ENCODE data around the gene GALNS.
"Not testable (repeated sequence)": the region's sequence is repeated elsewhere in the genome, so short reads cannot be mapped to it uniquely, and the experiment has no call there.

GALNS gene

DNA sequence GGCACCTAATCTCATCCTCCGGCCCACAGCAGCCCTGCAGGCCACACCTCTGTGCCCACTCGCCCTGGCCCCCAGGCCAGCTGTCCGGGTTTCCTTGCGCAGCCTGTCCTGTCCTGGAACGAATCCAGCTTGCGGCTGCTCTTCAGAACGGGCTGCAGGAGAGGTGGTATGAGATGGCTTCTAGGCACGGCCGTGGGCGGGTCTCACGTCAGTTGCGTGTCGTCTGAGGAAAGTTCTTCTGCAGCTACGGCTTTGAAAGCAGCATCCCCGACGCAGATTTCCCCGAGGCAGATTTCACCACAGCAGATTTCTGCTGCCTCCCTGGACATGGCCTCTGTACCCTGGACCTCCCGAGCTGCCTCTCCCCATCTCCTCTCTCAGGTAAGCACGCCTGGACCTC, 18.2 kb downstream of the GALNS start:
- no peak for DNase-seq (ENCODE audit: low read depth)

GRCh38 chr16:88837806-88838205, 18.9 kb downstream of the GALNS start:
- DNase-seq (ENCODE audit: low read depth) = no peak

DNA sequence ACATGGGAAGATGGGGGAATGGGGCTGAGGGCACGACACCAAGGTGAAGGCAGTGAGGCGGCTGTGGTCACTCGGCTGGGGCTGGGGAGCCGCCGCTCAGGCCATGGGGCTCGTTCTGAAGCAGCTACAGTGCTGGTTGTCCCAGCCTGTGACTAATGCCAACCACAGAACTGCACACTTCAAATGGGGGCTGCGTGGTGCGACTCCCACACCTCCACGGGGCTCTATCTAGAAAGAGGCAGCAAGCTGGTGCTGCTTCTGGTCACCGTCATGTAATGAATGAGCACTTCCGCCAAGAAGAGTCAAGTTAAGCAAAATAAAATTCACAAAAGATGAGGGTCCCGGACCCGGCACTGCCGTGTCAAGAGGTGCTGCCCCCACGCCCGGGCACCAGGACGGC, 20.0 kb downstream of the GALNS start:
- no peak for DNase-seq (ENCODE audit: low read depth)

GRCh38 chr16:88835818-88836217, 20.9 kb downstream of the GALNS start:
- DNase-seq (ENCODE audit: low read depth) = no peak

DNA sequence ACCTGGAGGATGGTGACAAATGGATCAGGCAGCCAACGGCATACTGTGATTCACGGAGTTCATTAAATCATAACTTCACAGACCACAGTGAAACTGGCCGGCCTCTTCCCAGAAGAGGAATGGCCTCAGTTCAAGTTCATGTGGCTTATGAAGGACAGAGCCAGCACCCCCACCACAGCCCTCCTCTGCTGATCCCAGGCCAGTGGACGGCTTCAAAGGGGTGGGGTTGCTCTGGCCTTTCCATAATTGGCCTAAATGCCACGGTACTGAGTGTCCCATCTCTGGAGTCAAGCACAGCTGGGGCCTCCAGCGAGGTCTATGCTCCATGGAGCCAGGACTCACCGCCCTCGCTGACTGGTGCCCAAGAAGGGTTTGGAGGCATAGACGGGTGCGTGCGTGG, 21.4 kb downstream of the GALNS start:
- no peak for DNase-seq (ENCODE audit: low read depth)

DNA sequence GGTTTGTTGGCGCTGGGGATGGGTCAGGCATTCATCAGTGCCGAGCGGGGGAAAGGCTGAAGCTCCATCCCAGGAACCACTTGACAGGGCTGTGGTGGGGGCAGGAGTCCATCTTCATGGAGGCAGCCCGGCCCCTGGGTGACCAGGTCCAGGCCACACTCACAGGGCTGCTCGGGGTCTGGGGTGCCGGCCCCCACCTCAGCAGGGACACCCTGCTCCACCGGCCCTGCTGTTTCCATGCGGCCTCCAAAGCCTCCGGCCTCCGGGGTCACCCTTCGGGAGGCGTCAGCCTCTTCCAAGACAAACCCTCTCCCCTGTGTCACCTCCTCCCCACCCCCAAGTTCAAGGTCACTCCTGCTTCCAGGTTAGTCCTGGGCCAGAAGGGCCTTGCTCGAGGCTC, 22.1 kb downstream of the GALNS start:
- DNase-seq (ENCODE audit: low read depth) = no peak

DNA sequence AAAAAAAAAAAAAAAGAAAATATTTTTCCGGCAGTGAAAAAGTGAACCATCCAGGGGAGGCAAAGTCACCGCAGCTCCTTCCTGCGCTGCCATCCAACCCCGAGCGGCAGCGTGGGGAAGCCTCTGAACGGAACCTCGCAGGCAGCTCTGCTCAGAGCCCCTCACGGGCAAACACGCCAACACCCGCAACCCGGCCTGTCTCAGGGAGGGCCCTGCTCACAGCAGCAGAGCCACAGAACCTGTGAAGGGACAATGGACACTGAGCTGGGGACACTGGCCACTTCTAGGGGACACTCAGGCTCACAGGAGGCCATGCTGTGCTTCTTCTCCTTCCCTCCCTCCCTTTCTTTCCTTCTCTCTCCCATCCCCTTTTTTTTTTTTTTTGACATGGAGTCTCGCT, 23.7 kb downstream of the GALNS start:
- no peak for DNase-seq (ENCODE audit: low read depth)

- DNase-seq (ENCODE audit: low read depth) = no peak
These were observed 24.9 kb downstream of the GALNS start for GRCh38 chr16:88831838-88832237.

- DNase-seq (ENCODE audit: low read depth) = no peak
These were observed 26.0 kb downstream of the GALNS start for GRCh38 chr16:88830783-88831182.

DNA sequence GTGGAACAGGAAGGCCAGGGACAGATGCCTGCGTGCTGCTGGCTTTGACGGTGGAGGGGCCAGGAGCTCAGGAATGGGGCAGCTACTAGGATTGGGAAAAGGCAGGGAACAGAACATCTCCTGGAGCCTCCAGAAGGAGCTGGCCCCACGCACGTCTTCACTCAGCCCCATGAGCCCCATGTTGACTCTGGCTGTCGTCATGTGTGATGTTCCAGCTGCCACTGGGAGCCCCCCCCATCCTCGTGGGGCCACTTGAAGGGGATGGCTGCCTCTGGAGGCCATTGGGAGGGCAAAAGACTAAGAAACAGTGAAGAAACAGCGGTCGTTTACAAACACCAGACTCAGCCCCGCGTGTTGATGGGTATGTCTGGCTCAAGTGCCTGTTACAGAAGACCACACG, 26.5 kb downstream of the GALNS start:
- no peak for DNase-seq (ENCODE audit: low read depth)

DNA sequence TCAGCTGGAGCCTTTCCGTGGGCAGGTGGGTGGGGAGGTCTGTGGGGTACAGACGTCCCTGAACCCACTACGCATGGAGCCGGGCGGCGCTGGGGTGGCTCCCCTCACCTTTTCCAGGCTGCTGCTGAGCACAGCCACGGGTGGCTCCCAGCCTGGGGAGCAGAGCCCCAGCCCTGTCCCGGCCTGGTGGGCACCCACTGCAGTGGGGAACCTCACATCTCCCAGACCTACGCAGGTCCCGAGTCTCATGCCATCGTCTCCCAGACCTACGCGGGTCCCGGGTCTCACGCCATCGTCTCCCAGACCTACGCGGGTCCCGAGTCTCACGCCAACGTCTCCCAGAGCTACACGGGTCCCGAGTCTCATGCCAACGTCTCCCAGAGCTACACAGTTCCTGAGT, 28.0 kb downstream of the GALNS start:
- no peak for DNase-seq (ENCODE audit: low read depth)

DNA sequence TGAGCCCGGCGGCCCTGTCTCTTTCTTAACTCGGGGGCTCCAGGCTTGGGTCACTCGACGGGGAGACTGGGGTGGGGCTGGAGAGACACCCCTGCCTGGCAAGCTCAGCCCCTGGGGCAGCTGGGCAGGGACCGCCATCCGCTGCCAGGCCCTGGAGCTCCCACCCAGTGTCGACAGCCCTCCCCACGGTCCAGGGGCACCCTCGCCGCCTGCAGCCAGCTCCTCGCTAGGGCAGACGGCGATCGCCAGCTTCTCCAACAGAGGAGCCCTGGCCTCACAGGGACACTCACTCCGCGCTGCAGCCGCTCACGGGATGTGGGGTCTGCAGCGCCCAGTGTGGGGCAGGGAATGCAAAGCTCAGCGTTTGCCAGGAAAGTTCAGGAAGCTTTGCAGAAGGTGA, 29.0 kb downstream of the GALNS start:
- no peak for DNase-seq (ENCODE audit: low read depth)

GRCh38 chr16:88826070-88826840, 30.5 kb downstream of the GALNS start:
- DNase-seq (ENCODE audit: low read depth) = no peak

- DNase-seq (ENCODE audit: low read depth) = no peak
These were observed 31.6 kb downstream of the GALNS start for GRCh38 chr16:88825146-88825545.

GRCh38 chr16:88824256-88825077, 32.3 kb downstream of the GALNS start:
- no peak for DNase-seq (ENCODE audit: low read depth)

DNA sequence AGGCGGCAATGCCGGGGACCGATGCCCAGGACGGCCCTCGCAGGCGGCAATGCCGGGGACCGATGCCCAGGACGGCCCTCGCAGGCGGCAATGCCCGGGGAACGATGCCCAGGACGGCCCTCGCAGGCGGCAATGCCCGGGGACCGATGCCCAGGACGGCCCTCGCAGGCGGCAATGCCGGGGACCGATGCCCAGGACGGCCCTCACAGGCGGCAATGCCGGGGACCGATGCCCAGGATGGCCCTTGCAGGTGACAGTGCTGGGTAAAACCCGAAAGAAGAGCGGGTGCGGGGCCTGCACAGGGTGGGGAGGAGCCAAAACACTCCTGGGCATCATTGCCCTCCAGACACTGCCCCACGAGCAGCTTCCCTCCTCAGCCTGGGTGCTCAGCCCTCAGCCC, 33.1 kb downstream of the GALNS start:
- not testable (repeated sequence) for DNase-seq (ENCODE audit: low read depth)

DNA sequence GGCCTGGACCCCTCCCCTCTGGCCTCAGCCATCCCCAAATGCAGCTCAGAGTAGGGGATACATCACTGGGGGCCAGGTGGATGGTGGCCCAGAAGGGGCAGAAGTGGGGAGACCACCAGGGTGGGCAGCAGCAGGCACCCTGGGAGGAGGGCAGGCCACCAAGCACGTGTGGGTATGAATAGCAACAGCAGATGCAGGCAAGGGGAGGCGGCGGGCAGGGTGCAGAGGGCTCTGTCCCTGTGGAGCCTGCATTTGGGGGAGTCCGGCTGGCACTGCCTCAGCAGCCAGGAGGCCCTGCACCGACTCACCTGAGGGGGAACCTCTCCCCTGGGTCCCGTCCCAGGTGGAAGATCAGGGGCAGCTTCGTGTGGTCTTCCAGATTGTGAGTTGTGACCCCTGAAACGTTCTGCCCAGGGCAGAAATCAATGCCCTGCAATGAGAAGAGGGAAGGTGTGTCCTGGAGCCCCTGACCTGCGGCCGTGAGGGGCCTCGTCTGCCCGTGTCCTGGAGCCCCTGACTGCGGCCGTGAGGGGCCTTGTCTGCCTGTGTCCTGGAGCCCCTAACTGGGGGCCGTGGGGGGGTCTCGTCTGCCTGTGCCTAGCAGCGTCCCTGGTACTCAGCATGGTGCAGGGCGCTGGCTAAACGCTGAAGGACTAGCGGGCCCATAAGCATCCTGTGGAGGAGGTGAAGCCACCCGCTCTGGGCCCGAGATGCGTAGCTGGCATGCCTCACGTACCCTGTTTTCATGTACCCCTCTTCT, 34.3 kb downstream of the GALNS start:
- DNase-seq (ENCODE audit: low read depth) = no peak

GRCh38 chr16:88821168-88821850, 35.4 kb downstream of the GALNS start:
- no peak for DNase-seq (ENCODE audit: low read depth)

GRCh38 chr16:88820385-88821025, 36.2 kb downstream of the GALNS start:
- DNase-seq (ENCODE audit: low read depth) = no peak

DNA sequence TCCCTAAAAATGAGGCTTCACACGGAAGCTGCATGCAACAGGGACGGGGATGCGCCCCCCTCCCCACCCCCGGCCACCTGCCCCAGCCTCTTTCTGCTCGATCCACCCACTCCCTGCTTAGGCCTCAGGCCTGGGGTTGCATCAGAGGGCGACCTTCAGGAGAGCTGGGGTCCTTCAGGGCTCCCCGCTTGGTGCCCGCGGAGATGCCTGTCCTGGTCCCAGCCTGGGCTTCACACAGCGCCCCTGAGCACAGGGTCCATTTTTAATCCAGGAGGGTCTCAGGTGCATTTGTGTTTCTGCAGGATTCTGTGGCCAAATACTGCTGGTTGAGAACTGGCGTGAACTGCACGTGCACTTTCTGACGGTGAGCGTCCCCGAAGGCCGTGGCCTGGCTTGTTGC, 37.6 kb downstream of the GALNS start:
- no peak for DNase-seq (ENCODE audit: low read depth)

- no peak for DNase-seq (ENCODE audit: low read depth)
These were observed 38.2 kb downstream of the GALNS start for GRCh38 chr16:88818575-88818874.
